ENCODE measurements around the gene EFNB1.

Gene EFNB1

GRCh38 chrX:68843992-68844391, 15.2 kb downstream of the EFNB1 start:
- H3K9me3 ChIP-seq (ENCODE audit: control insufficient read depth, low read length), result no peaks in the 10 kb centered on the region
- H3K4me1 ChIP-seq (ENCODE audit: control insufficient read depth, insufficient read depth, low read length), result peaks cover 28% of the 10 kb centered on the region
- no peaks in the 10 kb centered on the region for H3K36me3 ChIP-seq (ENCODE audit: control insufficient read depth, insufficient read depth, low read length)
- no peaks in the 10 kb centered on the region for H3K27me3 ChIP-seq (ENCODE audit: control insufficient read depth, insufficient read depth, low read length, poor library complexity, severe bottlenecking)
- no peak overlapping the region for H3K4me3 ChIP-seq (ENCODE audit: insufficient read depth, low read depth, low read length)
- WGBS, 2 experiments, result 96 to 100% methylated on average over 1 of the region's 1 CpG
- no peak overlapping the region for H3K27ac ChIP-seq (ENCODE audit: insufficient read depth, low read depth, low read length, poor library complexity, severe bottlenecking)

DNA sequence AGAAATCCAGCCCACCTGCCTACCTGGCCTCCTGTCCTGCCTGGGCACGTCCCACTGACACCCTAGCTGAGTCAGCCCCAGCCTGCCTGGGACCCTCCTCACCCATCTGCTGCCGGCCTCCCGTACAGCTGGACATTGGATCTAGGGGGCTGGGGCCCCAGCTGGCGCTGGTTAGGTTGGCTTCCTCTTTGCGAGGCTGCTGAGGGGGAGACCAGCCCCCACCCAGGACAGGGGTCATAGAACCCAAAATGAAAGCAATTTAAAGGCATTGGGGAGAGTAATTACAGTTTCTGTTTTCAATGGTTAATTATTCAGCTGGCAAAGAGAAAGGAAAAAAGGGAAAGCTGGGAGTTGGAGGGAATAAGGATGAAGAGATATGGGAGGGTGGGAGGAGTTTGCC, 15.8 kb downstream of the EFNB1 start:
- Histone ChIP-seq H3K36me3 (ENCODE audit: control insufficient read depth, insufficient read depth, low read length) (no peaks in the 10 kb centered on the region), H3K9me3 (ENCODE audit: control insufficient read depth, low read length) (no peaks in the 10 kb centered on the region)
- WGBS, 2 experiments, result 93 to 96% methylated on average over 5 of the region's 5 CpGs

DNA sequence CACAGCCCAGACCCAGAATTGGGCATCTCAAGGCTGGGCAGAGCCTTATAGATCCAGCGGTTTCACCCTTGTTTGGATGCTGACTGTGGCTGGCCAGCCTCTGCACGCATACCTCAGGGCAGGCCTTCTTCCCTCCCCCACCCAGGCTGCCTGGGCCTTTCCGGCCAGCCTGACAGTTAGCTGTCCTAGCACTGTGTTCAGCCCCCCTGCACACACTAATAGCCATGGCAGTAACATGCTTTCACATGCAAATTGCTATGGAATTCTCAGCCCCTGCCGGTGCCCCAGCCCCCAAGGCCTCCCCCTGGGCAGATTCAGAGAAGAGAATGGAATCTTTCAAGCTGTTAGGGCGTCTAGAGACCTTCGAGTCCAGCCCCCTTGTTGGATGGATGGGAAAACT, 17.7 kb downstream of the EFNB1 start:
- no peaks in the 10 kb centered on the region for H3K27me3 ChIP-seq (ENCODE audit: control insufficient read depth, insufficient read depth, low read length, poor library complexity, severe bottlenecking)
- peaks cover 31% of the 10 kb centered on the region for H3K4me1 ChIP-seq (ENCODE audit: control insufficient read depth, insufficient read depth, low read length)
- no peak overlapping the region for H3K4me3 ChIP-seq (ENCODE audit: insufficient read depth, low read depth, low read length)
- H3K27ac ChIP-seq (ENCODE audit: insufficient read depth, low read depth, low read length, poor library complexity, severe bottlenecking), result peak overlapping the region; percentile 67
- no peaks in the 10 kb centered on the region for H3K36me3 ChIP-seq (ENCODE audit: control insufficient read depth, insufficient read depth, low read length)
- H3K9me3 ChIP-seq (ENCODE audit: control insufficient read depth, low read length), result no peaks in the 10 kb centered on the region
- WGBS, 2 experiments, result 2% methylated on average over 6 of the region's 6 CpGs

More for the DNA sequence above, 15.8 kb downstream of the EFNB1 start:
- Histone ChIP-seq H3K27me3 (ENCODE audit: control insufficient read depth, insufficient read depth, low read length, poor library complexity, severe bottlenecking) (no peaks in the 10 kb centered on the region), H3K4me1 (ENCODE audit: control insufficient read depth, insufficient read depth, low read length) (peaks cover 31% of the 10 kb centered on the region), H3K27ac (ENCODE audit: insufficient read depth, low read depth, low read length, poor library complexity, severe bottlenecking) (no peak overlapping the region), H3K4me3 (ENCODE audit: insufficient read depth, low read depth, low read length) (no peak overlapping the region)

- H3K4me1 ChIP-seq (ENCODE audit: control insufficient read depth, insufficient read depth, low read length), result peaks cover 34% of the 10 kb centered on the region
- H3K4me3 ChIP-seq (ENCODE audit: insufficient read depth, low read depth, low read length), result no peak overlapping the region
- H3K36me3 ChIP-seq (ENCODE audit: control insufficient read depth, insufficient read depth, low read length), result no peaks in the 10 kb centered on the region
- no peaks in the 10 kb centered on the region for H3K9me3 ChIP-seq (ENCODE audit: control insufficient read depth, low read length)
- peak overlapping the region; percentile 67 for H3K27ac ChIP-seq (ENCODE audit: insufficient read depth, low read depth, low read length, poor library complexity, severe bottlenecking)
- H3K27me3 ChIP-seq (ENCODE audit: control insufficient read depth, insufficient read depth, low read length, poor library complexity, severe bottlenecking), result no peaks in the 10 kb centered on the region
- WGBS, 2 experiments, result 69 to 70% methylated on average over 4 of the region's 4 CpGs
Measured at GRCh38 chrX:68847172-68847571, 18.4 kb downstream of the EFNB1 start.

DNA sequence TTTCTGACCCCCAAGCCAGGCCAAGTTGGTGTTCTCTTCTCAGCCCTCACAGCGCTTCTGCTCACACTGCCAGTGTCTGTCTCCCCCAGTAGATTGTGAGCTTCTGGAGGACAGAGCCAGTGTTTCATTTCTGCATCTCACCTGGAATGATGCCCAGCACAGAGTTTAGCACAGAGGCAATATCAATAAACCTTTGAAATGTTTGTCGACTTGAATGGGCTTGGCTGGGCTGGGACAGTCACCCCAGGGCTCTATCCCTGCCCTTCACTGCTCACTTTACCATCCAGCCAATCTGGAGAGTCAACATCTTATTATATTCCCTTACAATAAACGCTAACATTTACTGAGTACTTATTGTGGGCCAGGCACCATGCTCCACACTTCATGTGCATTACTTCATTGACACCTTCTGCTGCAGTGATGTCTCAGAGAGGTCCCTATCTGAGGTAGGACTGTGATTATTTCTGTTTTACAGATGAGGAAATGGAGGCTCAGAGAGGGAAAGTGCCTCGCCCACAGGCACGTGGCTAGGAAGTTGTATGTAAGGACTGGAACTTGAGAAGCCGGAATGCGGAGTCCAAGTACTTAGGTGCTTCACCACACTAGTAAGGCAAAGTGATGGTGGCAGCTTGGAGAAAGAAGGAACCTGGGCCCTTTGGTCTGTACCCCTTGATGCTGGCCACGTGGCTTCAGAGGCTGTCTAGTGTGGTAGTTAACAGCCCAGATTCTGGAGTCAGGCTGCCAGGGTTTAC, 19.5 kb downstream of the EFNB1 start:
- Histone ChIP-seq H3K36me3 (ENCODE audit: control insufficient read depth, insufficient read depth, low read length) (no peaks in the 10 kb centered on the region), H3K27me3 (ENCODE audit: control insufficient read depth, insufficient read depth, low read length, poor library complexity, severe bottlenecking) (no peaks in the 10 kb centered on the region), H3K4me3 (ENCODE audit: insufficient read depth, low read depth, low read length) (no peak overlapping the region), H3K4me1 (ENCODE audit: control insufficient read depth, insufficient read depth, low read length) (peaks cover 28% of the 10 kb centered on the region), H3K9me3 (ENCODE audit: control insufficient read depth, low read length) (no peaks in the 10 kb centered on the region), H3K27ac (ENCODE audit: insufficient read depth, low read depth, low read length, poor library complexity, severe bottlenecking) (no peak overlapping the region)
- 86 to 87% methylated on average over 8 of the region's 8 CpGs for WGBS, 2 experiments

DNA sequence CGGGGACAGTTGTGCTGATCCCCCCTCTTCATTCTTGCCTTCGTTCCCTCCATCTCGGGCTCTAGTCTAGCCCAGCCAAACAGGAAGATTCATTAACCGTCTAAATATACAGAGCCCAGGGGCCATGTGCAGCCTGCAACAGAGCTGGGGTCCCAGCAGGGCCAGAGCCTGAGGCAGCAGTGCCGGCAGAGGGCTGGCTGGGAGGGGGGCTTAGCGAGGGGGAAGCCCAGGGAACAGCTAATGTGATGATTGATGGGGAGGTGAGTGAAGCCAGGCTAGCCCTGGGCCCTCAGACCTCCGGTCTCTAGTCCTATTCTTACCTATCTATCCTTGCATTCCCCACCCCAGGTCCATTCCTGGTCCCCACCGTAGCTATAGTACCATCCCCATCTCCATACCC, 22.3 kb downstream of the EFNB1 start:
- H3K27ac ChIP-seq (ENCODE audit: insufficient read depth, low read depth, low read length, poor library complexity, severe bottlenecking), result no peak overlapping the region
- H3K4me1 ChIP-seq (ENCODE audit: control insufficient read depth, insufficient read depth, low read length), result peaks cover 20% of the 10 kb centered on the region
- no peaks in the 10 kb centered on the region for H3K36me3 ChIP-seq (ENCODE audit: control insufficient read depth, insufficient read depth, low read length)
- 73 to 80% methylated on average over 7 to 8 of the region's 8 CpGs for WGBS, 2 experiments
- H3K27me3 ChIP-seq (ENCODE audit: control insufficient read depth, insufficient read depth, low read length, poor library complexity, severe bottlenecking), result no peaks in the 10 kb centered on the region
- no peak overlapping the region for H3K4me3 ChIP-seq (ENCODE audit: insufficient read depth, low read depth, low read length)
- no peaks in the 10 kb centered on the region for H3K9me3 ChIP-seq (ENCODE audit: control insufficient read depth, low read length)

GRCh38 chrX:68852046-68852445, 23.2 kb downstream of the EFNB1 start:
- 85 to 93% methylated on average over 3 of the region's 3 CpGs for WGBS, 2 experiments
- Histone ChIP-seq H3K4me1 (ENCODE audit: control insufficient read depth, insufficient read depth, low read length) (peaks cover 12% of the 10 kb centered on the region), H3K4me3 (ENCODE audit: insufficient read depth, low read depth, low read length) (no peak overlapping the region), H3K27ac (ENCODE audit: insufficient read depth, low read depth, low read length, poor library complexity, severe bottlenecking) (no peak overlapping the region), H3K27me3 (ENCODE audit: control insufficient read depth, insufficient read depth, low read length, poor library complexity, severe bottlenecking) (no peaks in the 10 kb centered on the region), H3K36me3 (ENCODE audit: control insufficient read depth, insufficient read depth, low read length) (no peaks in the 10 kb centered on the region), H3K9me3 (ENCODE audit: control insufficient read depth, low read length) (no peaks in the 10 kb centered on the region)

DNA sequence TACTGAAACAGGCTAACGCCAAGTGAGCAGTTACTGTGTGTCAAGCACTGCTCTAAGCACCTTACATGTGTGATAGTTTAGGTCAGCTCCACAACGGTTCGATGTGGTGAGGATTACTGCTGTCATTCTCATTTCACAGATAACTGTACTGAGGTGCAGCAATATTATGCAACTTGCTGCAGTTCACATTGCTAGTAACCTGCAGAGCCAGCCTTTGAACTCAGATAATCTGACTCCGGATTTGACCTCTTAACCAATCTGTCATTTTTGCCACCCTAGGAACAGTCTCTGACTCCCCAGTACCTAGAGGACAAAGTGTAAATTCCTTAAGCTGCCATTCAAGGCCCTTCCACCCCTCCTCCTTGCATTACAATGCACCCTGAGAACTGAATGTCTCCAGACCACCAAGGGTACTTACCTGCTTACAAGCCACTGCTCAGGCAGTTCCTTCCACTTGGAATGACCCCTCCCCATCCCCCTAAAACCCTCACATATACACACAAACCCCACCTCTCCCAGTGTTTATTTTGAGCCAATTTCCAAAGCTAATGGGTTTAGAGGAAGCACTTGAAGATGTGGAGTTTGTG, 24.9 kb downstream of the EFNB1 start:
- H3K27me3 ChIP-seq (ENCODE audit: control insufficient read depth, insufficient read depth, low read length, poor library complexity, severe bottlenecking), result no peaks in the 10 kb centered on the region
- no peak overlapping the region for H3K4me3 ChIP-seq (ENCODE audit: insufficient read depth, low read depth, low read length)
- 67 to 75% methylated on average over 4 of the region's 4 CpGs for WGBS, 2 experiments
- no peaks in the 10 kb centered on the region for H3K9me3 ChIP-seq (ENCODE audit: control insufficient read depth, low read length)
- H3K4me1 ChIP-seq (ENCODE audit: control insufficient read depth, insufficient read depth, low read length), result peaks cover 7% of the 10 kb centered on the region
- no peaks in the 10 kb centered on the region for H3K36me3 ChIP-seq (ENCODE audit: control insufficient read depth, insufficient read depth, low read length)
- H3K27ac ChIP-seq (ENCODE audit: insufficient read depth, low read depth, low read length, poor library complexity, severe bottlenecking), result no peak overlapping the region

DNA sequence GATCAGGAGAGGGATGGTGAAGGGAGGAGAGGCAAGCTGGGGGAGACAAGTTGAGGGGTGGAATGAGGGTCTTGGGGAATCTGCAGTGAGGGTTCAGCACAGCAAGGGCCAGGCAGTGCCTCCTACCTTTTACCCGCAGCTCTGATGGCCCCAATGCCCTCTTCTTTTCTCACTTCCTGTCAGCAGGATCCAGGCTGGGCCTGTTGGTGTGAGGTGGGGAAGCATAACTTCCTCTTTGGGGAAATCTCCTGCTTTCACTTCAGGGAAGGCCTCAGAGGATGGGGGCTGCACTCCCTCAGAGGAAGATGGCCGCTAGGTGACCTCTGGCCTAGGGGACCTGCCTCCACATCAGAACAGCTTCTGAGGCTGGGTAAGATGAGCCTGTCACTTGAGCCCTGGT, 36.5 kb downstream of the EFNB1 start:
- peaks cover 9% of the 10 kb centered on the region for H3K4me1 ChIP-seq (ENCODE audit: control insufficient read depth, insufficient read depth, low read length)
- WGBS, 2 experiments, result 89 to 100% methylated on average over 1 to 2 of the region's 2 CpGs
- no peaks in the 10 kb centered on the region for H3K9me3 ChIP-seq (ENCODE audit: control insufficient read depth, low read length)
- H3K4me3 ChIP-seq (ENCODE audit: insufficient read depth, low read depth, low read length), result no peak overlapping the region
- no peaks in the 10 kb centered on the region for H3K27me3 ChIP-seq (ENCODE audit: control insufficient read depth, insufficient read depth, low read length, poor library complexity, severe bottlenecking)
- H3K36me3 ChIP-seq (ENCODE audit: control insufficient read depth, insufficient read depth, low read length), result no peaks in the 10 kb centered on the region
- H3K27ac ChIP-seq (ENCODE audit: insufficient read depth, low read depth, low read length, poor library complexity, severe bottlenecking), result no peak overlapping the region

DNA sequence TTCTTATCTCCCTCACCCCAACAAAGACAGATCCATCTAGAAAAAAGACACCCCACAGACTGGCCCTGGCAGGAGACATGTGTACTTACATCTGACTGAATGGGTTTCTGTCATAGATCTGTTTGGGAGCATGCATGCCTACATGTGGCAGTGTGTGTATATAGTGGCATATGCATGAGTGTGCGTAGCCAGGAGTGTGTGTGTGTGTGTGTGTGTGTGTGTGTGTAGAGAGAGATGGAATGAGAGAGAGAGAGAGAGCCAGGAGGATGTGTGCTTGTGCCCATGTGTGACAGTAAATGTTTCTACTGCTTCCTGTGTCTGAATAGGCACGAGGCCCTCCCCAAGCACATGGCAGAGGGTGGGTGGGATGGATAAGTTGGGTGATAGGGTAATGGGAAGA, 37.1 kb downstream of the EFNB1 start:
- 81 to 83% methylated on average over 2 of the region's 2 CpGs for WGBS, 2 experiments
- Histone ChIP-seq H3K27me3 (ENCODE audit: control insufficient read depth, insufficient read depth, low read length, poor library complexity, severe bottlenecking) (no peaks in the 10 kb centered on the region), H3K36me3 (ENCODE audit: control insufficient read depth, insufficient read depth, low read length) (no peaks in the 10 kb centered on the region), H3K27ac (ENCODE audit: insufficient read depth, low read depth, low read length, poor library complexity, severe bottlenecking) (no peak overlapping the region), H3K4me1 (ENCODE audit: control insufficient read depth, insufficient read depth, low read length) (peaks cover 9% of the 10 kb centered on the region), H3K4me3 (ENCODE audit: insufficient read depth, low read depth, low read length) (no peak overlapping the region), H3K9me3 (ENCODE audit: control insufficient read depth, low read length) (no peaks in the 10 kb centered on the region)

Measured in ectodermal cell (in vitro differentiated cells).